Measurements from ENCODE around the gene ANO2. TPM values are rescaled to one million over a fixed set of nuclear protein-coding genes. Genes with fewer than 3 reads are reported as not detected.

The ANO2 gene
- polyA plus RNA-seq, 3 donors, result 4.0 to 5.6 (median 4.1) TPM

DNA sequence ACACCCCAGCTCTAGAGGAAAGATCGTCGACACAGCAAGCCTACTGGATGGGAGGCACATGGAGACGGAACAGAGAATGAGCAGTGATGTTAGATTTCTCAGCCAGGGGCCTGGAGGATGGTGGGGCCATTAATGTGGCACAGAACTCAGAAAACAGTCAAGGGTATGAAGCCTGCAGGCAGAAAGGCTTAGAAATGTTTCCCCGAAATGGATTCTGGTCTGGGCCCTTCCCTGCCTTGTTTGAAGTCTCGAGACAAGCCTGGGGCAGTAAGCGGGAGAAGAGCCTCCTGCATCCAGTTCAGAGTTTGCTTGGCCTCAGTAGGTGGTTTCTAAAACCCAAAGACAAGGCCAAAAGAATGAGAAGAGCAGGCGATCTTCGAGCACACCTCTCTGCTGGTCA, 354.7 kb downstream of the ANO2 start:
- DNase-seq (ENCODE audit: low read depth in 3 of 3, low spot score in 2 of 3), result no peak

DNA sequence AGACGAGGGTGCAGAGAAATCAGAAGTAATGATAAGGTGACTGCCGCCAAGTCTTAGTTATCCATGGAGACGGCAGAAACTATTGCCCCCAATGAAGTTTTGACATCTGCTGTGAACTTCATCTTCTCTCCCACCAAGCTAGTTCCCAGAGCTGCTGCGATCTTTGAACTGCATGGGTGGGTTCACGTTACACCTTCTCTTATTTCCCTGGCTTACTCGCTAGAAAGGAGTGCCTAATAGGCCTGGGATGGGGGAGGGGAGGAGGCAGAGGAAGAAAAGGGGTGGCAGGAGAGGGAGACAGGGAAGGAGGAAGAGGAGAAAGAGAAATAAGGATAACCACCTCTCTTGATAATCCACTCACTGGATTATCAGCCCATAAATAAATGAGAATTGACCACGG, 356.0 kb downstream of the ANO2 start:
- no peak for DNase-seq (ENCODE audit: low read depth in 3 of 3, low spot score in 2 of 3)

DNA sequence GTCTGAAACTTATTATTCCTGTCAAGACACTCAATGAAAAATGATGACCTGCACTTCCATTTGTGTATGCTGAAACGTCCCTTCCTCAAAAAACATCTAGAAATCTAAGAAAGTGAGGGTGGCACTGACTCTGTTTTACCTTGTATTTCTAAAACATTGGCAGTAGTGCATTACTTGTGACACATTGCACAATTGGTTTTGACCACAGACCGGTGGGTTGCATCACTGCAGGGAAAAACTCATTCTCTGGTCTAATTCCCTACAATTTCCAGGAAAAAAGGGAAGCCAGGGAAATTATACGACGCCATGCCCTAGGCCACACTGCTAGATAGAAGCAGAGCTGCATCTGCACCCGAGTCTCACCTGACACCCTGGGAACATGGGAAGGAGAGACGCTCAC, 356.5 kb downstream of the ANO2 start:
- DNase-seq (ENCODE audit: low read depth in 3 of 3, low spot score in 2 of 3), result no peak

DNA sequence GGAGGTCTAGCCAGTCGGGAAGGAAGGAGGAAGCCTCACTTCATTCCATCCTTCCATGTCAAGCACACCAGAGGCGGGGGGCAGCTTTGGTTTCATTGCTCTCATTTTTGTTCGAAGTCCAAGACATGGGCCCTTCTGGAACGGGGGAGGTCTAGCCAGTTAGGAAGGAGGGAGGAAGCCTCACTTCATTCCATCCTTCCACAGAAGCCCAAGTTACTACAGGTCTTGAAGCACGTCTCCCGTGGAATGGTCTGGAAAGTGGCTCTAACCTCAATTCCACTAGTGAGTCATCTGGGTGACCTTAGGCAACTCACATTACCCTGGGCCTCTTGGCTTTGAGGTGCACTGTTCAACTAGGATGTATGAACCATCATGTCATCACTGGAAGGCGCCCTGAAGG, 356.9 kb downstream of the ANO2 start:
- no peak for DNase-seq (ENCODE audit: low read depth in 3 of 3, low spot score in 2 of 3)

DNA sequence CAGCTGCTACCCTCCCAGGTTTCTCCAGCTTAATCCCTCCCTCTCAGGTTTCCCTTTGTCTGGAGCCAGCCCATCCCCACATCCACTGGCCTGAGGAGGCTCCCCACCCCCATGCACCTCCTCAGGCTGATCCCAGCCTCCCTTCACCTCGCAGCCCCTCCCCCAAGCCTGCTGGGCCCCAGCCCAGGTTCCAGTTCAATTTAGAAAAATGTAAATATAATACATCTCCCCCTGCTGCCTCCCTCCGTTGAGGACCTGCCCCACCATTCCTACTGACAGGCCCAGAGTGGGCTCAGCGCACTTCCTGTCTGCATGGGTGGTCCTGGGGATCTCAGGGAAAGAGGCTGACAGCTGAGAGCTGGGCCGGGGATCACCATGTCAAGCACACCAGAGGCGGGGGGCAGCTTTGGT, 357.3 kb downstream of the ANO2 start:
- no peak for DNase-seq (ENCODE audit: low read depth in 3 of 3, low spot score in 2 of 3)

DNA sequence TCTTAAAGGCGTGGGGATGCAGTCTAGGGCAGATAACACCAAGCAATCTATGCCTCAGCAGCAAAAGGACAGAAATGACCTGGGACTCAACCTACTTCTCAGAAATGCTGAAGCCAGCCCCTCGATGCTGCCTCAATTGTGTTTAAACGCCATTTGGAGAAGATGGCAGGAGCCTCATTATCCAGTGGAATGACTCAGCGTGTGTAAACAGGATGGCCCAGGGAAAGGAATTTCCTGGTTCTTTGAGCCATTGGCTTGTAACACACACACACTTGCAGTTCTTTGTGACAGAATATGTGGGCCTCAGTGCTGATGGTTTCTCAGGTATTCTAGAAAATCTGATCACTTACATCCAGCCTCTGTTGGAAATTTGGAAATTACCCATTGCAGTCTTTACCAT, 358.9 kb downstream of the ANO2 start:
- no peak for DNase-seq (ENCODE audit: low read depth in 3 of 3, low spot score in 2 of 3)

DNA sequence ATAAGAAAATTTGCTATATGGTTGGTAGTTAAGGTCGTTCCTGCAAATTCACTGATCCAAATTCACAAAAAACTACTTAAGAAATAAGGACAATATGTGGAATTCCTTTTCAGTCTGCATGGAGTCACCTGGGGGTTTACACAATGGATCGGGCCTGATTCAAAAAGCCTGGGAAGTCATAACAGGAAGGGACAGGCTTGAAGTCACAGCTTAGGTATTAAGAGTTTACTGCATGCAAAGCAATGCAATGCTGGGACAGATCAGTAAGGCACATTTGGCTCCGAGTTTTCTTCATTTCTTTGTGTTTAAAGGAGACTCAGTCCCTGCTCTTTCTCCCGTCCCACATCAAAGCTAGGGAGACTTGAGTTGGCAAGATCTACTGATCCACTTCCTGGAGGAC, 359.9 kb downstream of the ANO2 start:
- no peak for DNase-seq (ENCODE audit: low read depth in 3 of 3, low spot score in 2 of 3)

DNA sequence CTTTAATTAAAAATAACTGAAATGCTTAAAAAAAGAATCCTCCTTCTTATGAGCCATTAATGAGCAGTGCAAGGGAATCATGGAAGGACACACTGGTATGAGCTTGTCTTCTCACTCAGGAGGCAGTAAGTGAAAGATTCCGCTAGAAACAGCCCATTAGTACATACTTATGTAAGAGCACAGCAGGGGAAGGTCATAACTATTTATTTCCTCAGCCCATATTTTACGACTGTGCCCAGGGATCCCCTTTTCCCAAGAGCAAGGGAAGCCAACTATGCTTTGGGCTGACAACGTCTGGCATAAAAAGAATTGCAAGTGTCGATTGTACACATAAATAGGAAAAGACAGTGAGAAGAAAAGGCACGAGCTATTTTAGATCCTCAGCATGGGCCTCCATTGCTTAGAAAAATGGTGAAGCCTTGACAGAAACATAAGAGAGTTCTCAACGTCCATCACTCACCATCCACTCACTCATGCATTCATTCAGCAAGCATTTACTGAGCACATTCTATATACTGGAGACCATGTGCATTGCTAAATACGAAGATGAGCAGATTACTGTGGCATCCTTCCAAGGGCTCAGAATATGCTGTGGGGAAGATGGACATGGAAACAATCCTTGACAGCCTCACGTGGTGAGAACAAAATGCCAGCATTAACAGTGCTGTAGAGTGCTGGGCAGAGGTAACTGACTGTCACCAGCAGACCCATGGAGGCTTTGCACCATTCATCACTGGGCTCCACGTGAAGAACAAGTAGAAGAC, 360.5 kb downstream of the ANO2 start:
- DNase-seq (ENCODE audit: low read depth in 3 of 3, low spot score in 2 of 3), result no peak

DNA sequence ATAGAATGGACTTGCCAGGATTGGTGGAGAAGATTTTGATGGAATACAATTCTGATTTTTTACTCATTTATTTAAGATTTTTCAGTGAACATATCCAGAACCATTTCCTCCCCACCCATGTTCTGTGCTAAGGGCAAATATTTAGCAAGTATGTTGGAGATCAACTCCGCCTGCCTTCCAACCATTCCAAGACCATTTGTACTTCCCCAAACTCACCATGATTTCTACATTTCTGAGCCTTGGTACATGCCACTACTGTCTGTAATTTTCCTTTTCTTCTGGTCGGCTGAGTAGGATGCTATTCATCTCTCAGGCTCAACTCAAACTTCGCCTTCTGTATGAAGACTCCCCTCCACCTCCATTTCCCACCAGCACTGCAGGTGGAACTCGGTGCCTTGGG, 362.5 kb downstream of the ANO2 start:
- DNase-seq (ENCODE audit: low read depth in 3 of 3, low spot score in 2 of 3), result no peak

DNA sequence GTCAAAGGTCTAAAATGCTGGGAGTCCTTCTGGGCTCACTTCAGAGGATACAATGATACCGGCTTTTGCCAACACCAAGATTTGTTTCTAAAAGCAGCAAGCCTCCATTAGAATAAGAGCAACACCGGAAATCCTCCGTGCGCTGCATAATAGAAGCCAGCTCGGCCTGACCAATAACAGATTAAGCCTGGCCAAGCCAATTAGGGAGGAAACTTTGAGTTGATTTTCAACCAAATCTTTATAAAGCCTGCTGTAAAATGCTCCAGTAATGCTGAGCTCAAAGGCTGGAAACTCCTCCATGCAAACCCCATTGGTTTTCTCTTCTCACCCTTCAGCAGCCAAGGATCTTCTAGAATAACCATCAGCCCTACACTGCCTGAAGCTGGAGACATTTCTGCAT, 363.0 kb downstream of the ANO2 start:
- DNase-seq (ENCODE audit: low read depth in 3 of 3, low spot score in 2 of 3), result no peak

DNA sequence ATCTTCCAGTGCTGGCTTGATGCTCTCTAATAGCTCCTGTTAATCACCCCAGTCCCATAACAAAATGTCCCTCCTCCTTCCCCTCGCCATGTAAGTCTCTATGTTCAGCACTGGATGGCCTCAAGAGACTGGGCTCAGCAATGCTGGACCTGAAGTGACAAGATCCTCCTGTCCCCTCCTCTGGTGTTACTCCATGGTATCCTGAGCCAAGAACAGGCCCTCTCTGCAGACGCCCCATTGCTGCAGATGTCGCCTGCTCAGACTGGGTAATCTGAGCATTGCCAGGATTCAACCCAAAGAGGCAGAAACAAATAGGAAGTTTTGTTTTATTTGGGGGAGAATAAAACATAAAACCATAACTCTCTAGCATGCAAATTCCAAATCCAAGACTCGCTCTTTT, 363.4 kb downstream of the ANO2 start:
- DNase-seq (ENCODE audit: low read depth in 3 of 3, low spot score in 2 of 3), result no peak

DNA sequence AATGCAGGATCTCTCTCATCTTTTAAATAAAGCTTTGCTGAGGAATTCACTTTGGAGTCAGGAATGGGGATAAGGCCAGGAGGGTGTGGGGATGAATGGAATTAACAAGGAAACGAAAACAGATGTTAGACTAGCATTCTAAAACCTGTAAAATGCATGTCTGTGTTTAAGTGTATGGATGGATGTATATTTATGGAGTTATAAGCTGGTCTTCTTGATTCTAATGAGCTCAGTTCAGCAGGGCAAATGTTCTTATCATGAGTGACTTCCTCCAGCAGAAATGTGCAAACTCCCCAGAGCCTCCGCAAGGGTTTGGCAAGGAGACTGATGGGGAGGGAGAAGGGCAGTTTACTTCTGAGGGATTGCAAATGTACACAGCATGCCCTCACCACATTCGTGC, 364.0 kb downstream of the ANO2 start:
- no peak for DNase-seq (ENCODE audit: low read depth in 3 of 3, low spot score in 2 of 3)

DNA sequence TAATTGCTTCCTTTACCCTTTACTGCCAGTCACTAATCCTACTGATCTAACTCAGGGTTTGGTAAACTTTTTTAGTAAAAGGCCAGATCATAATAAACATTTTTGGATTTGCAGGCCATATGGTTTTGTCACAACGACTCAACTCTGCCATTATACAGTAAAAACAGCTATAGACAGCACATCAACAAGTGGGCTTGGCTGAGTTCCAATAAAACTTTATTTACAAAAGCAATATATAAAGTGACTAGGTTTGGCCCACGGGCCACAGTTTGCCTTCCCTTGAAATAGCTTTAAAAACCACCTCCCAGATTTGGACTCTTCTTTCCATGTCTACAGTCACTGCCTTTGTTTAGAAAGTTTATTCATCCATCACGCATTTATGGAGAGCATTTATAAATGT, 366.3 kb downstream of the ANO2 start:
- no peak for DNase-seq (ENCODE audit: low read depth in 3 of 3, low spot score in 2 of 3)

DNA sequence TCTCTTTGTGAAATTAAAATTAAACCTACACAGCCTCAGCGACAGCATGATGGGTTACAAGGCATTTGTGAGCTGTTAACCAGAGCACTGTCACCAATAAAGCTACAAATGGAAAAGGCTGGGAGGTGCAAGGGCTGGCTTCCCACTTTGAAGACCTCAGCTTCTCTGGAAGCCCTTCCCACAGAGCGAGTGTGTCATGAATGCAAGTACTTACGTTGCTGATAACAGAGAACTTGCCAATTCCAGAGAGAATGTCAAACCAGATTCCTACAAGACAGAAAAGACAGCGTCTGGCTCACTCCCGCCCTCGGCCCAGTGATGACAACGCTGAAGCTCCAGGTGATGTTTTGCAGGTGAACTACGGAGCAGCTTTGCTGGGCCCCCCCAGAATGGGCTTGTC, 367.3 kb downstream of the ANO2 start:
- no peak for DNase-seq (ENCODE audit: low read depth in 3 of 3, low spot score in 2 of 3)

DNA sequence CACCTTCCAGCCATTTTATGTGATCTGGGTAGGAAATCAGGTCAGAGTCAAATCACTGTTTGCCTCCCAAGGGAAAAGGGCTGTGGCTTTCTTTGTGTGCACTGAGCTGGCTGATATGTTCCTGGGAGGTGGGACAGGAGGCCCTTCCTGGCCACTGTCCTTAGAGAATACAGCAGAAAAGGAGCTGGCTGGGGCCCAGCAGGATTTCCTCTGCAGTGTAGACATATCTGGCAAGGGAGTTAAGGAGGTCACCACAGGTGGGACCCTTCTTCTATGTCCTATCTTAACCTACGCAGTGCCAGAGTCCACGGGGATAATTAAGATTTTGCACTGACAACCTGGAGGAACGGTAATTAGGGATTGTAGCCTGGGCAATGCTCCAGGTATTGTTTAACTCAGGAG, 367.8 kb downstream of the ANO2 start:
- DNase-seq (ENCODE audit: low read depth in 3 of 3, low spot score in 2 of 3), result no peak

DNA sequence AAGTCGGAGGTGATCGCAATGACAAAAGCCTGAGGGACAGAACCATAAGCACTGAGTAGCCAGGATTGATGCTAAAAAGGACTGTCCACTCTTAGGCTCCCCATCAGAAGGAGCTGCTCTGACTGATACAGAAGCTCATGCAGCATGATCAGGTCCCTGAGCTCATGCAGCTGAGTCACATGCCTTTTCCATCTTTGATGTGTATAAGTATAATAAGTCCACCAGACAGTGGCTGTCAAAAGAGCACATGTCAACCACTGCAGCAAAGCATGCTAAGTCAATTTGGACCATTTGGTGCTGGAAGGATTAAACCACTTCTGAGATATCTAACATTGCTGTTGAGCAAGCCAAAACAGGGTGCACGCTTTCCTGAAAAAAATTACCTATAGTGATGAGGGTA, 369.1 kb downstream of the ANO2 start:
- no peak for DNase-seq (ENCODE audit: low read depth in 3 of 3, low spot score in 2 of 3)

DNA sequence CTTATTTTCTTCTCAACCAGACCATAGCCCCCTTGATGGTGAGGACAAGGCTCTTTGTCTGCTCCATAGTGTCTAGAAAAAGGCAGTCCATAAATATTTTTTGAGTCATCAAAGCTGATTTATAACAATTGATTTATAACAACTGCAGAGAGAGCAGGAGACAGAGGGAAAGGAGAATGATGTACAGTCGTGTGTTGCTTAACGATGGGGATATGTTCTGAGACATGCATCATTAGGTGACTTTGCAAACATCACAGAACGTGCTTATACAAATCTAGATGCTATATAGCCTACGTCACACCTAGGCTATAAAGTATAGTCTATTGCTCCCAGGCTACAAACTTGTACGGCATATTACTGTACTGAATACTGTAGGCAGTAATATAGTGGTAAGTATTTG, 369.8 kb downstream of the ANO2 start:
- no peak for DNase-seq (ENCODE audit: low read depth in 3 of 3, low spot score in 2 of 3)

DNA sequence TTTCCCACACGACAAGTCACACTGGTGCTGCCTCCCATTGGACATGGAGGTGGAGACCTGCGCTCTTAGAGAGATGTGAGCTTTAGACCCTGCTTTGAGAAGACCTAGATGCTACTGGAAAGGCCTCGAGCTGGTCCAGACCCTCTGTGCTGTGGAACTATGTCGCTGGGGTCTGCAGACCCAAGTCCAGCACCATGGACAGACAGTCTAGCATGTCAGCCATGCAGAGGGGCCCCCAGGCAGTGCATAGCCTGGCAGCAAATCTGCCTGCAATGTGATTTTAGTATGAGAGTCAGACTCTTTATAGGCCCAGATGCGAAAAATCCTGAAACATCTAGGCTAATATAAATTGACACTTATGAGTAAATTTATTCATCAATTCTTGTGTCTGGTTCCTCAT, 371.7 kb downstream of the ANO2 start:
- DNase-seq (ENCODE audit: low read depth in 3 of 3, low spot score in 2 of 3), result no peak

DNA sequence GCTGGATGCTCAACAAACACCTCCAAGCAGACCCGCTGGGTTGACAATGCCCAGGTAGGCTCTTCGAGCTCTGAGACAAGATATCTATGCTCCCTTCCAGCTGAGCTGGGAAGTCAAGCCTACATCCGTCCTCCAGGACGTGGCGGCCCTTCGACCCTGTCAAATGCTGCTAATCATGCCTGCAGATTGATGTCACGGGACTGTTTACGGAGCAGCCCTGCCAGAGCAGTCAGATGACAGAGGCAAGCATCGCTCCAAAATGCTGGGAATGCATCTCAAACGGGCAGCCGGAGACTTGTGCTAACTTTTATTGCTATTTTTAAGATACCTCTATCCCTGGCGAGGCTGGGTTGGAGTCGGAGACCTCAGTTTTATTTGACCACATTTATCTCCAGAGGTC, 373.9 kb downstream of the ANO2 start:
- no peak for DNase-seq (ENCODE audit: low read depth in 3 of 3, low spot score in 2 of 3)

DNA sequence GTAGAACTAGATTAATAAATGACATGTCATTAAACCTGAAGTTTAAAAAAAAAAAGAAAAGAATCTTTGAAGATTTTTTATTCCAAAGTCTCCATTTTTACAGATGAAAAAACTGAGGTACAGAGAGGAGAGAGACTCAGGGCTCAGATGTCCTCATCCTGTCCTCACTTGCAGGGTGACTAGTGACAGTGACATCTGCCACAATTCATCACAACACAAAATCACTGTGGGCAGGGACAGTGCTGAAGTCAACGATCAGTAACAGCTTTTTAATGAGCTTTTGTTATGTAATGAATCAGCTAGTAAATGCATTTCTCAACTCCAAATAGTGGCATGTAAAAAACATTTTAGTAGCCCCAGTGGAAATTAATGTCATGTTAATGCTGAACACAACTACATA, 374.6 kb downstream of the ANO2 start:
- no peak for DNase-seq (ENCODE audit: low read depth in 3 of 3, low spot score in 2 of 3)

DNA sequence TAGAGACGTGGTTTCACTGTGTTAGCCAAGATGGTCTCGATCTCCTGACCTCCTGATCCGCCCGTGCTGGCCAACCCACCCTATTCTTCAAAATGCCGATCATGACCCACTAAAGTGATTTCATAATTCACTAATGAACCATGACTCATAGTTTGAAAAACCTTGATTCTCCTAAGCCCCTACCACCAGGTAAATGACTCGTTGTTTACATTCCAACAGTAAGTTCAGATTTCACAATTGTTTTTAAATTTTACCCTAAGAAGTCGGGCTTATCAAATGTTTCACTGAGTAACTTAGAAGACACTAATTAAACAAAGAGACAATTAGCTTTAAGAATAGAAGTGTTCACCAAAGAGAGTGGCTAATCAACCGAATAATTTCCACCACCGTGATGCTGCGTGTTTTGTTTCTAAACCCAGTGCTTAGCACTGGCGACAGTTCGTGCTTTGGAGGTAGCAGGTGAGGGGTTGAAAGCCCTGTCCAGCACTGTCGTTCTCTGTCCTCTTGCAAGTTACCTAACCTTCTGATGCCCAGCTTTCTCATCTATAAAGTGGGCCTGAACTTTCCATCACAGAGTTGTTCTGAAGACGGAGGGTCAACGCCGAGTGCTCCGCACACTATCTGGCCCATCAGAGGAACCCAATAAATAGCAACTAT, 376.6 kb downstream of the ANO2 start:
- DNase-seq (ENCODE audit: low read depth in 3 of 3, low spot score in 2 of 3), result no peak

DNA sequence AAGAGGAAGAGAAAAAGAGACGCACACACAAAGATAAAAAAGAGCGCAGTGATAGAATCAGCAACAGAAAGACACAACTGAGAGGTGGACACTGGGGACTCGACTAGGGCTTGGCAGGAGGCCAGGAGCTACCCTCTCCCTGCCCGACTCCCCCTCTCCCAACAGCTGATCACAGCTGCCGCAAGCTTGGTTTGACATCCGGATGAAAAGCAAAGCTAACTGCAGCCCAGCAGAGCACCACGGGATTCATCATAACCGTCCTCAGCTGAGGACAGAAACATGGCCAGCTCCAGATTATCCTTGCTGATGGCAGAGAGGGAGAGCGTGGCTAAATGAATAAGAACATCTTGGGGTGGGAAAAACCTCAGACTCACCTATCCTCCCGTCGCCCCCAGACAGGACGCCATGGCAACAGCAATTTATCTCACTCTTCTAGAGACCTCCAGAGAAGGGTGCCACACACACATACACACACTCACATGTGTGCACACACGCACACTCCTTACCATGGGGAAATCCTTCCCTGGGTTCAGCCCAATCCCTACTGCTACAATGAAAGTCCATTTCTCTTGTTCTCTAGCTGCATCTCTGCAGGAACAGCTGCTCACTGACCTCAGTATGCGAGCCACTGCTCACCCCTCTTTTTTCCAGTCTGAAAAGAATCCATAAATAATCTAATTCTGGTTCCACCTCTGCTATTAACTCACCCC, 377.9 kb downstream of the ANO2 start:
- DNase-seq (ENCODE audit: low read depth in 3 of 3, low spot score in 2 of 3), result peak in 1 of 3 donors; percentile 69
